Testis (tissue), 3 donors: ENCODE measurements around the gene COMMD10. TPM values are rescaled to one million over a fixed set of nuclear protein-coding genes. Genes with fewer than 3 reads are reported as not detected.

ENCODE experiments used
- DNase-seq: peaks from one replicate; pipeline ENCODE4 v3.0.0-alpha.2; 2019
- H3K27ac ChIP-seq, 2 donors: fragments of 200-600 bp; sonication (generic); one replicate each; pipeline ENCODE4 v1.5.1; 2019
- H3K27me3 ChIP-seq: fragments of 200-600 bp; sonication (generic); one replicate; pipeline ENCODE4 v1.5.1; 2019
- H3K36me3 ChIP-seq: fragments of 200-600 bp; sonication (generic); one replicate; pipeline ENCODE4 v1.5.1; 2017; ENCODE audit warnings: low read depth; ENCODE audit errors: missing control alignments
- H3K4me1 ChIP-seq: fragments of 200-600 bp; sonication (generic); one replicate; pipeline ENCODE4 v1.5.1; 2019
- H3K4me3 ChIP-seq, 2 donors: fragments of 200-600 bp; sonication (generic); one replicate each; pipeline ENCODE4 v1.5.1; 2017 to 2019
- H3K9me3 ChIP-seq: fragments of 200-600 bp; sonication (generic); one replicate; pipeline ENCODE4 v1.5.1; 2017
- POLR2A ChIP-seq: fragments of 450-650 bp; IDR thresholded peaks from one replicate; pipeline ENCODE4 v1.6.1; 2017; ENCODE audit warnings: antibody characterized with exemption, mild to moderate bottlenecking, moderate library complexity
- WGBS, 2 donors: methylation state at CpG; one replicate each; pipeline ENCODE4 v1.1.5; 2018; 5-methylcytosine and 5-hydroxymethylcytosine counted together
- intact Hi-C: fragments of 100-400 bp; cut with DNase I; formaldehyde crosslinking; loops from one replicate; pipeline ENCODE4 v1.15.1; 2023; ENCODE audit warnings: low total_unique reads
- polyA plus RNA-seq: library from polyadenylated mRNA; stranded (reverse); fragments of 350-450 nt; fragmentation: Illumina TruSeq; extraction: RNeasy Lipid Tissue Mini Kit (QIAGEN cat#74804); gene quantifications from one replicate; pipeline ENCODE4 v1.2.3, GENCODE V29; 2014; ENCODE audit warnings: low read depth, low replicate concordance; ENCODE audit not compliant: insufficient read depth
- total RNA-seq, 2 donors: library from RNA; depleted of rRNA; stranded (reverse); fragments of >200 nt; gene quantifications; one replicate each; pipeline ENCODE4 v1.2.3, GENCODE V29; 2016
- TF ChIP-seq, protein P1 (sequence below), 3 experiments: fragments of 450-650 bp in 2 of 3; fragments of 200-600 bp in 1 of 3; sonication (generic) in 1 of 3; IDR thresholded peaks; one replicate each; pipeline ENCODE4 v1.5.1; 2016 to 2019; ENCODE audit warnings: antibody characterized with exemption in 3 of 3, mild to moderate bottlenecking in 2 of 3, moderate library complexity in 1 of 3

Gene COMMD10
- total and polyA plus RNA-seq, 3 donors from 2014 or later, result 16.6 to 36.1 (median 29.7) TPM

DNA sequence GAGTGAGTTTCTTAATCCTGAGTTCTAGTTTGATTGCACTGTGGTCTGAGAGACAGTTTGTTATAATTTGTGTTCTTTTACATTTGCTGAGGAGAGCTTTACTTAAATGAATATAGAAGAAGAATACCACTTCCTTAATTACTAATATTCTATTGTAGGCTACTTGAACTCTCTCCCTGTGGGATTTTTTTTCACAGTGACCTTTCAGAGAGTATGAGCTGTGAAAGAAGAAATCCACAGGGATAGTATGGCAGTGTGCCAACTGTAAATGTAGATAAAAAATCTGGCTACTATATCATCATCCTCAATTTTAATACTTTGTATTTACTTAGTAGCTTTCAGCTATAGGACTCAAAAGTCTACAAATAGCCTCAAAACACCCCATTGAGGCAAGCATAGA, 67.3 kb downstream of the COMMD10 start:
- TF ChIP-seq, protein P1, sequence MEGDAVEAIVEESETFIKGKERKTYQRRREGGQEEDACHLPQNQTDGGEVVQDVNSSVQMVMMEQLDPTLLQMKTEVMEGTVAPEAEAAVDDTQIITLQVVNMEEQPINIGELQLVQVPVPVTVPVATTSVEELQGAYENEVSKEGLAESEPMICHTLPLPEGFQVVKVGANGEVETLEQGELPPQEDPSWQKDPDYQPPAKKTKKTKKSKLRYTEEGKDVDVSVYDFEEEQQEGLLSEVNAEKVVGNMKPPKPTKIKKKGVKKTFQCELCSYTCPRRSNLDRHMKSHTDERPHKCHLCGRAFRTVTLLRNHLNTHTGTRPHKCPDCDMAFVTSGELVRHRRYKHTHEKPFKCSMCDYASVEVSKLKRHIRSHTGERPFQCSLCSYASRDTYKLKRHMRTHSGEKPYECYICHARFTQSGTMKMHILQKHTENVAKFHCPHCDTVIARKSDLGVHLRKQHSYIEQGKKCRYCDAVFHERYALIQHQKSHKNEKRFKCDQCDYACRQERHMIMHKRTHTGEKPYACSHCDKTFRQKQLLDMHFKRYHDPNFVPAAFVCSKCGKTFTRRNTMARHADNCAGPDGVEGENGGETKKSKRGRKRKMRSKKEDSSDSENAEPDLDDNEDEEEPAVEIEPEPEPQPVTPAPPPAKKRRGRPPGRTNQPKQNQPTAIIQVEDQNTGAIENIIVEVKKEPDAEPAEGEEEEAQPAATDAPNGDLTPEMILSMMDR (IDR thresholded peaks at IDR 0.05), result no peak
- no peak for TF ChIP-seq POLR2A
- no peak for DNase-seq

DNA sequence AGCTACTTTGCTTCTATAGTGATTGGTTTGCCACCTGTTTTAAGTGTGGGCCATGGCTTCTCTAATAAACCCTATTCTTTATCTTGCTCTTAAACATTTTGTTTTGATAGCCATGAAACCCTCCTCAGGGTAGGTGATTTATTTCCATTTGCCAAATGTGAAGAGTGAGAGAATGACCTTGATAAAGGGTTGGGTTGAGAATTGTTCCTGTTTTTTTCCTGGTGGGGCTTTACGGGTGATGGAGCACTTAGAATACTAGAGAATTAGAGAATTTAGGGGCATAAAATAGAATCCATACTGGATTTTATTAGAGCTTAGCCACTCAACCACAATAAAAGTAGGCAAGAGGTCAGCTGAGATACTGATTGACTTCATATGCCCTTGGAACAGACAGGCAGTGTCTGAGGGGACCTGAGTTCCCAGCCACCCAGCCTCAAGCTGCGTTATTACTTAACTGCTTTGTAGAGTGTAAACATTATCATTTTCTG, 68.9 kb downstream of the COMMD10 start:
- 87 to 88% methylated on average over 2 of the region's 2 CpGs for WGBS, 2 donors
- H3K4me1 ChIP-seq, result no peaks in the 10 kb centered on the region
- no peak overlapping the region for H3K27ac ChIP-seq
- TF ChIP-seq POLR2A, result no peak
- TF ChIP-seq, protein P1 (IDR thresholded peaks at IDR 0.05), result no peak
- DNase-seq, result no peak
- intact Hi-C loops, result no loop called here
- H3K4me3 ChIP-seq, result no peak overlapping the region
- H3K36me3 ChIP-seq, result no peaks in the 10 kb centered on the region
- no peaks in the 10 kb centered on the region for H3K27me3 ChIP-seq
- no peaks in the 10 kb centered on the region for H3K9me3 ChIP-seq

More for the DNA sequence above, 67.3 kb downstream of the COMMD10 start:
- Histone ChIP-seq H3K36me3 (no peaks in the 10 kb centered on the region), H3K27ac (no peak overlapping the region), H3K4me1 (no peaks in the 10 kb centered on the region), H3K27me3 (no peaks in the 10 kb centered on the region), H3K4me3 (no peak overlapping the region), H3K9me3 (no peaks in the 10 kb centered on the region)
- intact Hi-C loops, result no loop called here

DNA sequence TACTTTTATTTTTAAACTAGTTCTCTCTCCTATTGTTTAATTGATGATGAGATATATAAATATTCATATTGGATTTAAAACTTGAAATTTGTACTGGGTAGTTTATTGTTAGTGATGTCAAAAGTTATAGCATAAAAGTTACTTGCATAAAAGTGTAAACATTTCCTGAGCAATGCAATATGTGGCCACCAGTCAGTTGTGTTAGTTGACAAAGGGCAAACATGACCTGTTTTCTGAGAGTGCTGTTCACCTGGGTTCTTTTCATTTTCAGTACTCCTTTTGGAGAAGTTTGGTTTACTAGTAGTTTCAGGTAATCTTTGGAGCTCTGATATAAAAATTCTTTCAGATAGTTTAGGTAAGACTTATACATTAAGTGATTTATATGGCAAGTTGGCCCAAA, 69.4 kb downstream of the COMMD10 start:
- Histone ChIP-seq H3K27ac (no peak overlapping the region), H3K36me3 (no peaks in the 10 kb centered on the region), H3K27me3 (no peaks in the 10 kb centered on the region), H3K9me3 (no peaks in the 10 kb centered on the region), H3K4me3 (no peak overlapping the region), H3K4me1 (no peaks in the 10 kb centered on the region)
- TF ChIP-seq, protein P1 (IDR thresholded peaks at IDR 0.05), result no peak
- intact Hi-C loops, result no loop called here
- no peak for DNase-seq

DNA sequence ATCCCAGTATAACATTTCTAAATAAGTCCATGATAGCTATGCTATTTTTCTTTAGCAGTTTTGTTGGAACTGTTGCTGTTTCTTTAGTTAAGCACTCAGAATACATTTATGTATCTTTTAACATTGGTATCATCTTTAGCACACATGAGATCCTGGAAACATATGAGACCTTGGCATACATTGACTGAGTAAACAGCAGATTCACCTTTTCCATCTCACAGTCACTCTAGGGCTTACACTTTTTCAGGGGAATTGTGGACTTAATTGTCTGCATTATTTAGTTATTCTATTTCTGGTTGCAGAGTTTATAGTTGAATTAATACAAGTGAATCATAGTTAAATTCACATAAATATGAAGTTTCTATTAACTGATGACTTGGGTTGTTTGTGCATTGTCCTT, 70.1 kb downstream of the COMMD10 start:
- intact Hi-C loops, result no loop called here
- Histone ChIP-seq H3K9me3 (no peaks in the 10 kb centered on the region), H3K27me3 (no peaks in the 10 kb centered on the region), H3K4me1 (no peaks in the 10 kb centered on the region), H3K4me3 (no peak overlapping the region), H3K27ac (no peak overlapping the region), H3K36me3 (no peaks in the 10 kb centered on the region)
- DNase-seq, result no peak
- no peak for TF ChIP-seq POLR2A
- TF ChIP-seq, protein P1 (IDR thresholded peaks at IDR 0.05), result no peak

DNA sequence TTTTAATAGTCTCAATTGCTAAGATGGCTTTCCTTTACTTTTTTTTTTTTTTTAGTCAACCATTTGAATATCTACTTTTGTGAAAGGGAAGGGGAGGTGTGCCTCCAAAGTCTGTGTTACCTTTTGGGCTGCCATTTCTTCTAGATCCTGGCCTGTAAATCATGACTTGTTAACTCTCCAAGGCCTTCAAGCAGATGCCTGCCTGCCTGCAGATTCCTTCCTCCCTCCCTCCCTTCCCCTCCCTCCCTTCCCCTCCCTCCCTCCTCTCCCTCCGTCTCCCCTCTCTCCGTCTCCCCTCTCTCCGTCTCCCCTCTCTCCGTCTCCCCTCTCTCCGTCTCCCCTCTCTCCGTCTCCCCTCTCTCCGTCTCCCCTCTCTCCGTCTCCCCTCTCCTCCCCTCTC, 73.1 kb downstream of the COMMD10 start:
- no peak for TF ChIP-seq POLR2A
- TF ChIP-seq, protein P1 (IDR thresholded peaks at IDR 0.05), result no peak
- H3K27me3 ChIP-seq, result no peaks in the 10 kb centered on the region
- H3K9me3 ChIP-seq, result no peaks in the 10 kb centered on the region
- 77 to 92% methylated on average over 5 to 6 of the region's 8 CpGs for WGBS, 2 donors
- no peaks in the 10 kb centered on the region for H3K36me3 ChIP-seq
- no peak overlapping the region for H3K4me3 ChIP-seq
- no peaks in the 10 kb centered on the region for H3K4me1 ChIP-seq
- intact Hi-C loops, result no loop called here
- no peak for DNase-seq
- H3K27ac ChIP-seq, result no peak overlapping the region
